ENCODE measurements around the gene PDGFRA.
"Not testable (repeated sequence)": the region's sequence is repeated elsewhere in the genome, so short reads cannot be mapped to it uniquely, and the experiment has no call there.

Gene PDGFRA

DNA sequence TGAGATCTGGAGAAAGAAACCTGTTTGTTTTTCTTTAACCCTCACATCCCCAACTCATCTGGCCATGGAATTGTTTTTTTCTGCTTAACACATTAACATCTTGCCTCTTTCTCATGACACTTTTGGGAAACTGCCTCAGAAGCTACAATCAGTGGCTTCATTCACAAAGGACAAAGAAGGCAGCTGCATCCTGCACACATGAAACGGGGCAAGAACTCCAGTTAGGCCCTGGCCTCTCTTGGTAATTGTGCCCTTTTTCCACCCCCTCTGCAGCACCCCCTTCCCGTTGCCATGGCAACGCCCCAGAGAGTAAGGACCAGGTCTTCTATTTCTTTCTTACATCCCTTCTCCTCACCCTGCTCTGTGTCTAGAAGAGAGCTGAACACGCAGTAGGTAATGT is 103.4 kb downstream of the PDGFRA start:
- TF ChIP-seq, protein P1, sequence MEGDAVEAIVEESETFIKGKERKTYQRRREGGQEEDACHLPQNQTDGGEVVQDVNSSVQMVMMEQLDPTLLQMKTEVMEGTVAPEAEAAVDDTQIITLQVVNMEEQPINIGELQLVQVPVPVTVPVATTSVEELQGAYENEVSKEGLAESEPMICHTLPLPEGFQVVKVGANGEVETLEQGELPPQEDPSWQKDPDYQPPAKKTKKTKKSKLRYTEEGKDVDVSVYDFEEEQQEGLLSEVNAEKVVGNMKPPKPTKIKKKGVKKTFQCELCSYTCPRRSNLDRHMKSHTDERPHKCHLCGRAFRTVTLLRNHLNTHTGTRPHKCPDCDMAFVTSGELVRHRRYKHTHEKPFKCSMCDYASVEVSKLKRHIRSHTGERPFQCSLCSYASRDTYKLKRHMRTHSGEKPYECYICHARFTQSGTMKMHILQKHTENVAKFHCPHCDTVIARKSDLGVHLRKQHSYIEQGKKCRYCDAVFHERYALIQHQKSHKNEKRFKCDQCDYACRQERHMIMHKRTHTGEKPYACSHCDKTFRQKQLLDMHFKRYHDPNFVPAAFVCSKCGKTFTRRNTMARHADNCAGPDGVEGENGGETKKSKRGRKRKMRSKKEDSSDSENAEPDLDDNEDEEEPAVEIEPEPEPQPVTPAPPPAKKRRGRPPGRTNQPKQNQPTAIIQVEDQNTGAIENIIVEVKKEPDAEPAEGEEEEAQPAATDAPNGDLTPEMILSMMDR (conservative IDR thresholded peaks at IDR 0.05; ENCODE audit: low read length): no peak
- no peak overlapping the region for H3K4me3 ChIP-seq (ENCODE audit: low read length)
- DNase-seq (ENCODE audit: low read depth): no peak

DNA sequence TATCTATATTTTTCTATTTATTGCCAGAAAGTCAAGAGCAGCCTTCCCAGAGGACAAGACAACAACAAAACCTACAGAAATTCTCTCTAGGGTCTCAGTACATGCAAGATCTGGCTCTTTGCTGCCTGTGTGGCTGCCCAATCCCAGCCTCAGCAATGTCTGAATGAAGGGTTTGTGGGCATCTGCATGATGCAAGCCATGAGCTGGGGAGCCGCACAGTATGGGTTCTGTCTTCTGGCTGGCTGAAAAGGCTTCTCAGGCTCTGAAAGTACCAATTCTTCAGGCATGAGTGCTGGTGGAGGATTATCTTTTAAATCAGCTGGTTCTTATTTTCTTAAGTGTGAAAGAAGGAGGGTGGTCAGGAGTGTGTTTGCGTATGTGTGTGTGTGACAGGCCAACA is 104.6 kb downstream of the PDGFRA start:
- TF ChIP-seq, protein P1 (conservative IDR thresholded peaks at IDR 0.05; ENCODE audit: low read length): no peak
- DNase-seq (ENCODE audit: low read depth): no peak
- H3K4me3 ChIP-seq (ENCODE audit: low read length): no peak overlapping the region

DNA sequence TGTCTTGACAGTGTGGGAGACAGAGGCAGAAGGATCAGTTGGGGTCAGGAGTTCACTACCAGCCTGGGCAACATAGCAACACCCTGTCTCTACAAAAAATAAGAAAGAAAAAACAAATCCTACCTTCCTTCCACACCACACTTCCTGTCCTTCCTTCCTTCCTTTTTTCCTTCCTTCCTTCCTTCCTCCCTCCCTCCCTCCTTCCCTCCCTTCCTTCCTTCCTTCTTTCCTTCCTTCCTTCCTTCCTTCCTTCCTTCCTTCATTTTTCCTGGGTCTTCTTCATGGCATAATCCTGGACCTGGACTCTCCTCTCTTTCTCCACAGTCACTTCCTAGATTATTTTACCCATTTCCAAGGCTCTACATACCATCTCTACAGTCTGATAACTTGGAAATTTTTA is 105.7 kb downstream of the PDGFRA start:
- not testable (repeated sequence) for H3K4me3 ChIP-seq (ENCODE audit: low read length); DNase-seq (ENCODE audit: low read depth)

DNA sequence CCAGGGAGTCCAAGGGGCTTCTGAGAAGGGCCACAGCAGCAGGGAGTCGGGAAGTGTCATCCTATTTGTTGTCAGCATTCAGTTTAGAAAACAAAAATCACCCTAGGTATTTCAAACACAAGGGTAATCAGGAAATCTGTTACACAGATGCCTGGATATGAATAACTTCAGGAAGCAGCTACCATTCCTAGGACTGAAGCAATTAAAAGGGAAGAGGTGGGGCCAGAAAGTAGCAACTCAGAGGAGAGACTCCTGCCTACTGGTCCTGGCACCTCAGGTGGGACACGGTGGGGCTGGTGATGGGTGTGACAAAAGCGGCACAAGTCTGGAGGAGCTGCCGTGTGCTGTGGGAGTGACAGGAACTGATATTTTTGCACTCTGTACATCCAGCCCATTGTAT is 107.9 kb downstream of the PDGFRA start:
- H3K4me3 ChIP-seq (ENCODE audit: low read length): no peak overlapping the region
- DNase-seq (ENCODE audit: low read depth): no peak
- TF ChIP-seq, protein P1 (conservative IDR thresholded peaks at IDR 0.05; ENCODE audit: low read length): no peak

DNA sequence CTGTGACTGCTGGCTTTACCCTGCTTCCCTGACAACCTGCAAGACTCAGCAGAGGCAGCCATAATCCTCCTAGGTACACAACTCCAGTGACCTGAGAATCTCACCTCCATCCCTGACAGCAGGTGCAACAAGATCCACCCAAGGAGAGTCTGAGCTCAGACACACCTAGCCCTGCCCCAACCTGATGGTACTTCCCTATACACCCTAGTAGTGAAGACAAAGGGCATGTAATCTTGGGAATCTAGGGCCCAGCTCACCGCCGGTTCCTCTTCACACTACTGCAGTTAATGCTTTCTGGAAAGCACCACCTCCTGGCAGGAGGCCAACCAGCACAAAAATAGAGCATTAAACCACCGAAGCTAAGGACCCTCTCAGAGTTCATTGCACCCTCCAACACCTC is 113.0 kb downstream of the PDGFRA start:
- not testable (repeated sequence) for H3K4me3 ChIP-seq (ENCODE audit: low read length); DNase-seq (ENCODE audit: low read depth)

Measured in AG10803 (cell line).